Islet of Langerhans (tissue), 1 donor: Measurements from ENCODE around the gene FMN2.
A peak's percentile ranks its signal among the peaks of the same experiment; 100 is the strongest.
"Not testable (repeated sequence)": the region's sequence is repeated elsewhere in the genome, so short reads cannot be mapped to it uniquely, and the experiment has no call there.

Experiments used
- FAIRE-seq: peaks from one replicate; lab custom pipeline; 2011; peaks lifted over from hg19 to GRCh38; lab: Jason Lieb, UNC

FMN2 gene

DNA sequence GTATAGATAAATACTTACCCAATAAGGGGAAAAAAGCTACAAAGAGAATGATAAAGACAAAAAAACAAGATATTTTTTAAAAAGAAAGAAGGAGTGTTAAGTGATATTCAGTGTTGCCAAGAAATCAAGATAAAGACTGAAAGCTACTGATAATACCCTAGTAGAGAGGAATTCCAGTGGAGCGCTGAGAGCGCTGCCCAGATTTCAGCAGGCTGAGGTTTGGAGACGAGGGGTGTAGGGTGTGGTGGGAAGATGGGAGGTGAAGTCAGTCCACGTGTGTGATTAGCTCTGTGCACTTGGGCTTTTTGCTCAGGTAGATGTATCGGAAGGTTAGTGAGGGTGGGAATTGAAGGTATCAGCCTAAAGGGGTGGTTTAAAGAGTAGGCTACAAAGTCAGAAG, 47.8 kb downstream of the FMN2 start:
- FAIRE-seq = no peak

GRCh38 chr1:240145120-240145519, 53.4 kb downstream of the FMN2 start:
- no peak for FAIRE-seq

- no peak for FAIRE-seq
These were observed 56.6 kb downstream of the FMN2 start for GRCh38 chr1:240148333-240148732.

GRCh38 chr1:240149484-240150094, 57.9 kb downstream of the FMN2 start:
- FAIRE-seq = peak; percentile 99

- no peak for FAIRE-seq
These were observed 59.6 kb downstream of the FMN2 start for GRCh38 chr1:240151136-240151735.

- no peak for FAIRE-seq
These were observed 61.1 kb downstream of the FMN2 start for GRCh38 chr1:240152611-240153297.

- FAIRE-seq = no peak
These were observed 63.9 kb downstream of the FMN2 start for GRCh38 chr1:240155605-240156004.

DNA sequence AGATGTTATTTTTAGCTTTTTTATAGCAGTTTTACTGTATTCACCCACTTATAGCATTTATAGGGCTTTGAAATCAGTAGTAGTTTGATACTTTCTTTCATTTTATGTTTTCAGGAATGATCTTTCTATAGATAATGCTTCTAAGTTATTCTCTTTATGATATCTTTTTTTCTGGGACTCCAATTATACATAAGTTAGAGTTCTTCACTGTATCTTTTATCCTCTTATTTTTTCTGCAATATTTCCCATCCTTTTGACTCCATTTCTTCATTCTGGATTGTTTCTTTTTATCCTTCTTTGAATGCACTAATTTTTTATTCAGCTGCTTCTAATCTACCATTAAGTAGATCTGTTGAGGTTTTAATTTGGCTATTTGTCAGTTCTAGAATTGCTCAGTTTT, 73.1 kb downstream of the FMN2 start:
- FAIRE-seq = no peak

GRCh38 chr1:240169188-240169587, 77.5 kb downstream of the FMN2 start:
- FAIRE-seq = no peak

DNA sequence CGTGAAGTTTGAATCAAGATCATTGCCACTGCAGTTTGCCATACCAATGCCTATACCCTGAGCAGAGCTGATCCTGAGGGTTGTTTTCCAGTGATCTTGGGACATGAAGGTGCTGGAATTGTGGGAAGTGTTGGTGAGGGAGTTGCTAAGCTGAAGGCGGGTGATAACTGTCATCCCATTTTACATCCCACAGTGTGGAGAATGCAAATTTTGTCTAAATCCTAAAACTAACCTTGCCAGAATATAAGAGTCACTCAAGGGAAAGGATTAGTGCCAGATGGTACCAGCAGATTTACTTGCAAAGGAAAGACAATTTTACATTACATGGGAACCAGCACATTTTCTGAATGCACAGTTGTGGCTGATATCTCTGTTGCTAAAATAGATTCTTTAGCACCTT, 78.6 kb downstream of the FMN2 start:
- FAIRE-seq = no peak

- no peak for FAIRE-seq
These were observed 79.1 kb downstream of the FMN2 start for GRCh38 chr1:240170806-240171205.

DNA sequence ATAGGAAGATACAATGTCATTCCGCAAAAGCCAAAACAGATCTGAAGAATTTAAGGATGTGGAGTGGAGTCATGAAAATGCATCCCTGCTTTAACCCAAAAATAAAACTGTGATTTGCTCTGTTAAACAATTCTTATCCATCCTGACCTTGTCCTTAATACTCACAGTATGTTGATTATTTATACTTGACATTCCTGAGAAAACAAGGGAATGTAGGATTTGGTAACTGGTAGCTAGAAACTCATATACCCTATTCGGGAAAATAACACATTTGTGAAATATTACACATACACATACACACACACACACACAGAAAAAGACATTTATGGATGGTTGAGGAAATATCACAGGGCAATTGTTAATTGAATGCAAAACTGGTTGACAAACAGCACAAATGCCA, 80.2 kb downstream of the FMN2 start:
- FAIRE-seq = peak; percentile 60

GRCh38 chr1:240173836-240174235, 82.2 kb downstream of the FMN2 start:
- FAIRE-seq = no peak

- no peak for FAIRE-seq
These were observed 83.1 kb downstream of the FMN2 start for GRCh38 chr1:240174734-240175133.

- FAIRE-seq = no peak
These were observed 86.7 kb downstream of the FMN2 start for GRCh38 chr1:240178366-240178765.

DNA sequence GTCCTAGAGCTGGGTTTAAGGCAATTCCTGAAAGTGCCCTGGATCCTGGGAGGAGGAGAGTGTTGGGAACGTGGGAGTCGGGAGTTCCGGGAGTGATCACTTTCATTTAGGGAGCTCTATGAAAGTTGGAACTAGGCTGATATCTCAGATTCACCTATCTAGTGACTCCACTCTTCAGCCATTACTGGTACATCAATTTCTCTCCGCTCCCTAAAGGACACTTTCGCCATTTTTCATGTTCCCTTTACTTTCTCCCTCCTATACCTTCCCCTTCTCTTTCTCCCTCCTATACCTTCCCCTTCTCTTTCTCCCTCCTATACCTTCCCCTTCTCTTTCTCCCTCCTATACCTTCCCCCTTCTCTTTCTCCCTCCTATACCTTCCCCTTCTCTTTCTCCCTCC, 93.0 kb downstream of the FMN2 start:
- FAIRE-seq = not testable (repeated sequence)

DNA sequence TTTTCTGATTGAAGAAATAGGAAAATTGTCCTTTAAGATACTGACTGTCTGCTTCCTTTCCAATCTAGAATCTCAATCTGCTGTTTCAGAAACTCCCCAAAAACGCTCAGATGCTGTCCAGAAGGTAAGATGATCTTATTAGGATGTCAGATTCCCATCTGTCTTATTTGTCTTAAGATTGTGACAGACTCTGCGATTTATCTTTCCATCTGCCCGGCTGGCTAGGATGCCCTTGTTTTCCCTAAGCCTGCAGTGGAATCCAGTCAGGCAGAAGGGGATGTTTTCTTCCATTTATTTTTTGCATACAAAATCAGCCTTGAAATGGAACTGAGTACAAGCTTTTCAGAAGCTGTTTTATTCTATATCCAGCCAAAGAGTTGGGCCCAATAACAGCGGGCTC, 96.5 kb downstream of the FMN2 start:
- no peak for FAIRE-seq

GRCh38 chr1:240189386-240189989, 97.8 kb downstream of the FMN2 start:
- FAIRE-seq = peak; percentile 93

DNA sequence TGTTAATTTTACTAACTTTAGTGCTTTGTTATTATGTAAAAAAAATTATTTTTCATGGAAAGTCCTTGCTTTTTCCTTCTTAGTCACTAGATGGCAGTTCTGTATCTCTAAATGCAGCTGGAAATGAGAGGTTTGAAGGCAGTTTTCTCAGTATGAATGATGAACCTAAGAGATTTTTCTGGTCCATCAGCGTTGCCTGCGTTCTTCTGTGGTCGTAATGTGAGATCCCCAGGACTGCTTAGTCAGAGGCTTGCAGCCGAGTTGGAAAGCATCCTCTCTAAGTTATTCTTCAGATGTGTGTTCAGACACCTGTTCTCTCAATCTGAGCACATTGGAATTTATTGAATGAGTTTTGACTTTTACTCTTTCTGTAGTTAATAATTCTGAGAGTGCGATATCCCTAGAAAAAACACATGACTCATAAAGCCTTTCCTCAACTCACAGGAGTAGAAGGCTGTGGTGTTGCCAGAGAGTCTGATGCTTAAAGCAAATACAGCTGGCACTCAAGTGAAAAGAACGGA, 99.3 kb downstream of the FMN2 start:
- peak; percentile 98 for FAIRE-seq

DNA sequence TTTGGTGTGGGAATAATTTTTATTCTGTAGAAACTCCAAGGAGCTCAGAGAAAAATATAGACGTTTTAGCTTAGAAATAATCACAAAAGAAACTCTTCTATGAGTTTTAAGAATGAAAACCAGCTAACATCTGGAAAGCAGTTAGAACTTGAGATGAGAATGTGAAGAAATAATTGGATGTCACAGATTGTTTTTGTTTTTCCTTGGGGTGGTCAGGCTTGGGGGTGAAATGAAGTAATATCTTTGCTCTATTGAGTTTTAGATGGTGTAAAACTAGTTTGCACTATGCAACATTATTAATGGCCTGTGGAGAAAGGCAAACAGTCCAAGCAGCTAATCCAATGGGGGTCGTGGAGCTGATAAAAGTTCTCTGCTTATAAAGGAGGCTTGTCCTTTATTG, 101.2 kb downstream of the FMN2 start:
- no peak for FAIRE-seq

GRCh38 chr1:240193679-240194078, 102.0 kb downstream of the FMN2 start:
- FAIRE-seq = no peak

DNA sequence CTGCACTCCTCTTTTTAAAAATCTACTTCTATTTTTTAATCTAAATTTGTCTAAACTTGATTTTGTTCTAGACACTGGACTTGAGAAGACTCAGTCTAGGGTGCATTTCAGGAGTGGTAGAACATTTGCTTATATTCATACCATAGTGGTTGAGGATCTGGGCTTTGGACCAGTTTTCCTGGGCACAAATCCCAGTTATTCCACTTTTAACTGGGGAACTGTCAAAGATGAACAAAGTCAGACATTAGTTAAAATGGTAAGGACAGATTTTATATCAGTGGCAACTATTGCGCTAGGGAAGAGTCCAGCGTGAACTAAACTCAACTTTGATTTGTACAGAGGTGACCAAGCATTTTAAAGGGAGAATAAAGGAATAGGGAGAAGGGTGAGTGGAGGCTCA, 102.4 kb downstream of the FMN2 start:
- FAIRE-seq = no peak

- FAIRE-seq = no peak
These were observed 106.7 kb downstream of the FMN2 start for GRCh38 chr1:240198376-240198775.
